ENCODE data around the gene SPTSSB.

- TF ChIP-seq CTCF (IDR thresholded peaks at IDR 0.05), result no peak
- TF ChIP-seq JUN (IDR thresholded peaks at IDR 0.05), result no peak
- no peak for TF ChIP-seq POLR2A (IDR thresholded peaks at IDR 0.05; ENCODE audit: low read length)
- TF ChIP-seq PBX3 (IDR thresholded peaks at IDR 0.05), result no peak
Measured at GRCh38 chr3:161401389-161401788, 30.1 kb upstream of the SPTSSB start.
